ENCODE data around the gene PAXX.

The PAXX gene

GRCh38 chr9:136978073-136978864 lies 14.0 kb upstream of the PAXX start:
- Histone ChIP-seq H3K4me2 (ENCODE audit: low read depth, low read length, poor library complexity, severe bottlenecking) (no peak overlapping the region), H3K27me3 (ENCODE audit: low read length) (no peaks in the 10 kb centered on the region), H3K9me3 (ENCODE audit: insufficient read depth, low read length) (no peaks in the 10 kb centered on the region), H2AFZ (ENCODE audit: low read depth, low read length, severe bottlenecking) (no peak overlapping the region), H3K4me3 (ENCODE audit: insufficient read depth, low read length, poor library complexity, severe bottlenecking) (no peak overlapping the region), H3K27ac (ENCODE audit: low read depth, low read length) (no peak overlapping the region), H3K9ac (ENCODE audit: low read length) (no peak overlapping the region), H3K36me3 (ENCODE audit: low read length) (no peaks in the 10 kb centered on the region), H4K20me1 (ENCODE audit: low read depth, low read length) (no peaks in the 10 kb centered on the region), H3F3A (ENCODE audit: insufficient read depth) (no peaks in the 10 kb centered on the region), H3K9me2 (replicated peaks; ENCODE audit: insufficient read depth, low read length) (no peaks in the 10 kb centered on the region), H3K79me2 (ENCODE audit: insufficient read depth, low read length) (no peaks in the 10 kb centered on the region)
- no peak for TF ChIP-seq EZH2phosphoT487 (conservative IDR thresholded peaks at IDR 0.05; ENCODE audit: low read length)
- TF ChIP-seq, protein P1, sequence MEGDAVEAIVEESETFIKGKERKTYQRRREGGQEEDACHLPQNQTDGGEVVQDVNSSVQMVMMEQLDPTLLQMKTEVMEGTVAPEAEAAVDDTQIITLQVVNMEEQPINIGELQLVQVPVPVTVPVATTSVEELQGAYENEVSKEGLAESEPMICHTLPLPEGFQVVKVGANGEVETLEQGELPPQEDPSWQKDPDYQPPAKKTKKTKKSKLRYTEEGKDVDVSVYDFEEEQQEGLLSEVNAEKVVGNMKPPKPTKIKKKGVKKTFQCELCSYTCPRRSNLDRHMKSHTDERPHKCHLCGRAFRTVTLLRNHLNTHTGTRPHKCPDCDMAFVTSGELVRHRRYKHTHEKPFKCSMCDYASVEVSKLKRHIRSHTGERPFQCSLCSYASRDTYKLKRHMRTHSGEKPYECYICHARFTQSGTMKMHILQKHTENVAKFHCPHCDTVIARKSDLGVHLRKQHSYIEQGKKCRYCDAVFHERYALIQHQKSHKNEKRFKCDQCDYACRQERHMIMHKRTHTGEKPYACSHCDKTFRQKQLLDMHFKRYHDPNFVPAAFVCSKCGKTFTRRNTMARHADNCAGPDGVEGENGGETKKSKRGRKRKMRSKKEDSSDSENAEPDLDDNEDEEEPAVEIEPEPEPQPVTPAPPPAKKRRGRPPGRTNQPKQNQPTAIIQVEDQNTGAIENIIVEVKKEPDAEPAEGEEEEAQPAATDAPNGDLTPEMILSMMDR (IDR thresholded peaks at IDR 0.05; ENCODE audit: insufficient read depth, low read length, poor library complexity, severe bottlenecking): no peak

DNA sequence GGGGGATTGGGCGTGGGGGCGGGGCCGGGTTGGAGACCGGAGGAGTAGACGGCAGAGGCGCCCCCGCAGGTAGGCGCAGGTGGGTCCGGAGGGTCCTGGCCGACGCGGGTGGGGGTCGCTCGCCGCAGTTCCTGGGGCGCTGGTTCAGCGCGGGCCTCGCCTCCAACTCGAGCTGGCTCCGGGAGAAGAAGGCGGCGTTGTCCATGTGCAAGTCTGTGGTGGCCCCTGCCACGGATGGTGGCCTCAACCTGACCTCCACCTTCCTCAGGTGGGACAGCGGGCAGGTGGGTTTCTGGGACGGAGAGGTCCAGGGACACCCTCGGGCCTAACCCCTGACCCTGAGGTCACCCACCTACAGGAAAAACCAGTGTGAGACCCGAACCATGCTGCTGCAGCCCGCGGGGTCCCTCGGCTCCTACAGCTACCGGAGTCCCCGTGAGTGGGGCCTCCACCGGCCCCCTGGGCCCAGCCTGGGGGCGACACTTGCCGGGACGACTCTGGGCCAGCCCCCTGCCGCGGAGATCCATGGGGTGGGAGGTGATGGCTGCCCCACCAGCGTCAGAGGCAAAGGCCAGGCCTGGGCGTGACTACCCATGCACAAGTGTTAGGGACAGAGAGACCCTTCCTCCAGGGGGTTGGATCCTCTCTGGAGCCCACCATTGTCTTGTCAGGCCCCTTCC lies 13.2 kb upstream of the PAXX start:
- Histone ChIP-seq H3K79me2 (ENCODE audit: insufficient read depth, low read length) (no peaks in the 10 kb centered on the region), H3K27me3 (ENCODE audit: low read length) (no peaks in the 10 kb centered on the region), H3K27ac (ENCODE audit: low read depth, low read length) (no peak overlapping the region), H3K4me3 (ENCODE audit: insufficient read depth, low read length, poor library complexity, severe bottlenecking) (no peak overlapping the region), H3K9me3 (ENCODE audit: insufficient read depth, low read length) (no peaks in the 10 kb centered on the region), H2AFZ (ENCODE audit: low read depth, low read length, severe bottlenecking) (no peak overlapping the region), H3K9me2 (replicated peaks; ENCODE audit: insufficient read depth, low read length) (no peaks in the 10 kb centered on the region), H3K4me2 (ENCODE audit: low read depth, low read length, poor library complexity, severe bottlenecking) (no peak overlapping the region), H4K20me1 (ENCODE audit: low read depth, low read length) (no peaks in the 10 kb centered on the region), H3K36me3 (ENCODE audit: low read length) (no peaks in the 10 kb centered on the region), H3K9ac (ENCODE audit: low read length) (no peak overlapping the region), H3F3A (ENCODE audit: insufficient read depth) (no peaks in the 10 kb centered on the region)
- TF ChIP-seq EZH2phosphoT487 (conservative IDR thresholded peaks at IDR 0.05; ENCODE audit: low read length): no peak
- TF ChIP-seq, protein P1 (IDR thresholded peaks at IDR 0.05; ENCODE audit: insufficient read depth, low read length, poor library complexity, severe bottlenecking): no peak

DNA sequence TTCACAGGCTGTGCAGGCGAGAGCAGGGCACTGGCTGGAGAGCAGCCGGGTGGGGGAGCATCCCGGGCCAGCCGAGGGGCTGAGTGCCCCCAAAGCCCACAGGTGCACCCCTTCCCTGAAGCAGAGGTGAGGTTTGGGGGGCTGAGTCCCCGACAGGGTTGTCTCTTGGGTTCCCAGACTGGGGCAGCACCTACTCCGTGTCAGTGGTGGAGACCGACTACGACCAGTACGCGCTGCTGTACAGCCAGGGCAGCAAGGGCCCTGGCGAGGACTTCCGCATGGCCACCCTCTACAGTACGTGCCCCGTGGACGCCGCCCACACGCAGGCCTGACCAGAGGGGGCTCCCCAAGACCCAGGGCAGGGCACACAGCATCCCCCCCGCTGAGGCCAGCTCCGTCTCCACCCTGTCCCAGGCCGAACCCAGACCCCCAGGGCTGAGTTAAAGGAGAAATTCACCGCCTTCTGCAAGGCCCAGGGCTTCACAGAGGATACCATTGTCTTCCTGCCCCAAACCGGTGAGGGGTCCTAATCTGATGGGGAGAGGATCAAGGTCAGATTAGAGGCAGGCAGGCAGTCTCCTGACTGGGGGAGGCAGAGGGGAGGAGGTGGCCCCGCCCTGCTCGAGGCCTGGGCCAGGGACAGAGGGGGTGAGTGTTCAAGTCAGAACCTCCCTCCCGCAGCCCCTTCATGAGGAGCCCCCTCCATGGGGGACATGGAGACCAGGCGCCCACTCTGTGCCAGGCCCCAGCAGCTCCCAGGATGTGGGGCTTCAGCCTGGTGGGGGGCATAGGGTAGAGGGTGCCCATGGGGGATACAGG lies 12.2 kb upstream of the PAXX start:
- Histone ChIP-seq H3K79me2 (ENCODE audit: insufficient read depth, low read length) (no peaks in the 10 kb centered on the region), H3K36me3 (ENCODE audit: low read length) (no peaks in the 10 kb centered on the region), H3K4me3 (ENCODE audit: insufficient read depth, low read length, poor library complexity, severe bottlenecking) (no peak overlapping the region), H3K4me2 (ENCODE audit: low read depth, low read length, poor library complexity, severe bottlenecking) (no peak overlapping the region), H4K20me1 (ENCODE audit: low read depth, low read length) (no peaks in the 10 kb centered on the region), H3K27ac (ENCODE audit: low read depth, low read length) (no peak overlapping the region), H3K9me3 (ENCODE audit: insufficient read depth, low read length) (no peaks in the 10 kb centered on the region), H3F3A (ENCODE audit: insufficient read depth) (no peaks in the 10 kb centered on the region), H3K9me2 (replicated peaks; ENCODE audit: insufficient read depth, low read length) (no peaks in the 10 kb centered on the region), H3K9ac (ENCODE audit: low read length) (no peak overlapping the region), H3K27me3 (ENCODE audit: low read length) (no peaks in the 10 kb centered on the region), H2AFZ (ENCODE audit: low read depth, low read length, severe bottlenecking) (no peak overlapping the region)
- TF ChIP-seq, protein P1 (IDR thresholded peaks at IDR 0.05; ENCODE audit: insufficient read depth, low read length, poor library complexity, severe bottlenecking): no peak
- no peak for TF ChIP-seq EZH2phosphoT487 (conservative IDR thresholded peaks at IDR 0.05; ENCODE audit: low read length)
